CD4-positive, CD25-positive, alpha-beta regulatory T cell (primary cell): ENCODE data around the gene NR3C1. TPM values are rescaled to one million over a fixed set of nuclear protein-coding genes. Genes with fewer than 3 reads are reported as not detected.

Experiments
- ATAC-seq, 2 donors: fragments of 150-1000 bp; cut with Tn5 transposase; one replicate each; pipeline ENCODE4 v1.10.0; 2021; ENCODE audit warnings: low read depth in 2 of 2, moderate number of reproducible peaks in 2 of 2, moderate library complexity in 1 of 2
- DNase-seq, 3 donors: peaks; one replicate each; pipeline versions ENCODE4 v3.0.0 to v3.0.0-alpha.2; 2012 to 2022; ENCODE audit warnings: mixed read lengths in 1 of 3
- H3K27ac ChIP-seq: one replicate; pipeline ENCODE4 v1.7.0; 2013; ENCODE audit warnings: mild to moderate bottlenecking, low read length; ENCODE audit not compliant: insufficient read depth, poor library complexity, severe bottlenecking
- H3K27me3 ChIP-seq: one replicate; pipeline ENCODE4 v1.7.0; 2013; ENCODE audit warnings: low read length; ENCODE audit not compliant: control insufficient read depth, insufficient read depth
- H3K36me3 ChIP-seq: one replicate; pipeline ENCODE4 v1.7.0; 2013; ENCODE audit warnings: mild to moderate bottlenecking, low read length, moderate library complexity; ENCODE audit not compliant: control insufficient read depth, insufficient read depth
- H3K4me1 ChIP-seq: 2 replicates; pipeline ENCODE4 v1.7.0; 2013; ENCODE audit warnings: mild to moderate bottlenecking, low read length; ENCODE audit not compliant: insufficient read depth, control insufficient read depth, poor library complexity, severe bottlenecking
- H3K4me3 ChIP-seq: one replicate; pipeline ENCODE4 v1.7.0; 2013; ENCODE audit warnings: low read depth, mild to moderate bottlenecking, low read length, moderate library complexity
- H3K9me3 ChIP-seq, 2 experiments: 1 replicate in 1 of 2; 2 replicates in 1 of 2; pipeline ENCODE4 v1.7.0; 2013; ENCODE audit warnings: low read length in 2 of 2, mild to moderate bottlenecking in 1 of 2, moderate library complexity in 1 of 2; ENCODE audit not compliant: control insufficient read depth in 2 of 2
- H3K27ac Mint-ChIP-seq, 3 donors: one replicate each; pipeline ENCODE4 v1.8.0; 2020 to 2022; ENCODE audit warnings: mild to moderate bottlenecking in 3 of 3, mixed read lengths in 3 of 3, moderate library complexity in 2 of 3
- H3K27me3 Mint-ChIP-seq: one replicate; pipeline ENCODE4 v1.8.0; 2022; ENCODE audit warnings: mild to moderate bottlenecking, mixed read lengths
- H3K36me3 Mint-ChIP-seq: one replicate; pipeline ENCODE4 v1.8.0; 2020; ENCODE audit warnings: mixed read lengths
- H3K4me1 Mint-ChIP-seq, 4 donors: one replicate each; pipeline ENCODE4 v1.8.0; 2020 to 2022; ENCODE audit warnings: mixed read lengths in 4 of 4, mild to moderate bottlenecking in 1 of 4
- H3K4me3 Mint-ChIP-seq, 4 donors: one replicate each; pipeline ENCODE4 v1.8.0; 2020 to 2022; ENCODE audit warnings: mild to moderate bottlenecking in 4 of 4, mixed read lengths in 4 of 4, moderate library complexity in 3 of 4
- H3K9me3 Mint-ChIP-seq, 7 donors: one replicate each; pipeline ENCODE4 v1.8.0; 2020 to 2022; ENCODE audit warnings: mixed read lengths in 7 of 7, mild to moderate bottlenecking in 3 of 7, moderate library complexity in 2 of 7
- polyA plus RNA-seq, 4 donors: library from polyadenylated mRNA; unstranded; fragments of 300-500 nt; fragmentation: Illumina TruSeq; gene quantifications; one replicate each; pipeline ENCODE4 v1.2.3, GENCODE V29; 2021
- total RNA-seq: library from RNA; stranded (reverse); gene quantifications from one replicate; pipeline ENCODE4 v1.2.3, GENCODE V29; 2022

NR3C1 gene
- total and polyA plus RNA-seq, 5 donors from 2014 or later = 62.5 to 154 (median 75.1) TPM

- Histone ChIP-seq H3K4me1 (no peaks in the 10 kb centered on the region), H3K36me3 (no peaks in the 10 kb centered on the region), H3K4me3 (no peak overlapping the region), H3K9me3 (no peaks in the 10 kb centered on the region), H3K27ac (no peak overlapping the region), H3K27me3 (no peaks in the 10 kb centered on the region)
- no peak overlapping the region for H3K27ac Mint-ChIP-seq
- H3K9me3 Mint-ChIP-seq = peaks cover 0 to 7% (median 0%) of the 10 kb centered on the region in 7 donors
- H3K4me1 Mint-ChIP-seq = no peaks in the 10 kb centered on the region
- DNase-seq = no peak
- no peak overlapping the region for H3K4me3 Mint-ChIP-seq
- no peaks in the 10 kb centered on the region for H3K36me3 Mint-ChIP-seq
- ATAC-seq = no peak
- H3K27me3 Mint-ChIP-seq = no peaks in the 10 kb centered on the region
These were observed 156.2 kb downstream of the NR3C1 start for GRCh38 chr5:143247134-143247815.

- no peaks in the 10 kb centered on the region for H3K36me3 Mint-ChIP-seq
These were observed 157.4 kb downstream of the NR3C1 start for GRCh38 chr5:143245929-143246561.

GRCh38 chr5:143244990-143245389 is 158.5 kb downstream of the NR3C1 start:
- ATAC-seq = no peak
- H3K4me3 Mint-ChIP-seq = no peak overlapping the region

More at GRCh38 chr5:143245929-143246561, 157.4 kb downstream of the NR3C1 start:
- no peak overlapping the region for H3K4me3 ChIP-seq
- no peaks in the 10 kb centered on the region for H3K4me1 ChIP-seq
- no peaks in the 10 kb centered on the region for H3K27me3 Mint-ChIP-seq
- no peak overlapping the region for H3K4me3 Mint-ChIP-seq
- no peaks in the 10 kb centered on the region for H3K36me3 ChIP-seq
- H3K27ac ChIP-seq = no peak overlapping the region
- H3K4me1 Mint-ChIP-seq = no peaks in the 10 kb centered on the region
- H3K9me3 ChIP-seq = no peaks in the 10 kb centered on the region
- no peak for DNase-seq
- no peaks in the 10 kb centered on the region for H3K27me3 ChIP-seq
- no peak for ATAC-seq
- no peak overlapping the region for H3K27ac Mint-ChIP-seq
- H3K9me3 Mint-ChIP-seq = peaks cover 0 to 7% (median 0%) of the 10 kb centered on the region in 7 donors

GRCh38 chr5:143244000-143244736 is 159.3 kb downstream of the NR3C1 start:
- H3K9me3 Mint-ChIP-seq = peaks cover 0 to 7% (median 0%) of the 10 kb centered on the region in 7 donors
- no peaks in the 10 kb centered on the region for H3K27me3 Mint-ChIP-seq
- H3K27ac Mint-ChIP-seq = peak overlapping the region in 1 of 3 donors; percentile 12
- H3K4me3 ChIP-seq = no peak overlapping the region
- H3K4me3 Mint-ChIP-seq = no peak overlapping the region
- H3K4me1 ChIP-seq = no peaks in the 10 kb centered on the region
- ATAC-seq (no peak), DNase-seq (no peak)
- H3K27ac ChIP-seq = no peak overlapping the region
- H3K36me3 Mint-ChIP-seq = no peaks in the 10 kb centered on the region
- no peaks in the 10 kb centered on the region for H3K36me3 ChIP-seq
- no peaks in the 10 kb centered on the region for H3K4me1 Mint-ChIP-seq
- H3K27me3 ChIP-seq = no peaks in the 10 kb centered on the region
- no peaks in the 10 kb centered on the region for H3K9me3 ChIP-seq

More at GRCh38 chr5:143244990-143245389, 158.5 kb downstream of the NR3C1 start:
- no peak for DNase-seq
- Mint-ChIP-seq H3K4me1 (no peaks in the 10 kb centered on the region), H3K9me3 (peaks cover 0 to 7% (median 0%) of the 10 kb centered on the region in 7 donors), H3K36me3 (no peaks in the 10 kb centered on the region), H3K27me3 (no peaks in the 10 kb centered on the region), H3K27ac (peak overlapping the region in 1 of 3 donors; percentile 3)
- Histone ChIP-seq H3K4me3 (no peak overlapping the region), H3K27ac (no peak overlapping the region), H3K4me1 (no peaks in the 10 kb centered on the region), H3K9me3 (no peaks in the 10 kb centered on the region), H3K36me3 (no peaks in the 10 kb centered on the region), H3K27me3 (no peaks in the 10 kb centered on the region)

- no peak for ATAC-seq
- Histone ChIP-seq H3K27me3 (no peaks in the 10 kb centered on the region), H3K4me1 (no peaks in the 10 kb centered on the region), H3K36me3 (no peaks in the 10 kb centered on the region), H3K27ac (no peak overlapping the region), H3K9me3 (no peaks in the 10 kb centered on the region), H3K4me3 (no peak overlapping the region)
- H3K4me3 Mint-ChIP-seq = no peak overlapping the region
- H3K4me1 Mint-ChIP-seq = no peaks in the 10 kb centered on the region
- DNase-seq = no peak
- H3K27ac Mint-ChIP-seq = no peak overlapping the region
- no peaks in the 10 kb centered on the region for H3K36me3 Mint-ChIP-seq
- H3K9me3 Mint-ChIP-seq = peaks cover 0 to 7% (median 0%) of the 10 kb centered on the region in 7 donors
- H3K27me3 Mint-ChIP-seq = no peaks in the 10 kb centered on the region
These were observed 160.4 kb downstream of the NR3C1 start for GRCh38 chr5:143243103-143243502.

GRCh38 chr5:143241892-143242291 is 161.6 kb downstream of the NR3C1 start:
- Histone ChIP-seq H3K4me3 (no peak overlapping the region), H3K36me3 (no peaks in the 10 kb centered on the region), H3K4me1 (no peaks in the 10 kb centered on the region), H3K27me3 (no peaks in the 10 kb centered on the region), H3K9me3 (no peaks in the 10 kb centered on the region), H3K27ac (no peak overlapping the region)
- H3K9me3 Mint-ChIP-seq = peaks cover 0 to 5% (median 0%) of the 10 kb centered on the region in 7 donors
- DNase-seq = no peak
- no peak overlapping the region for H3K4me3 Mint-ChIP-seq
- H3K4me1 Mint-ChIP-seq = no peaks in the 10 kb centered on the region
- H3K27ac Mint-ChIP-seq = no peak overlapping the region
- H3K27me3 Mint-ChIP-seq = no peaks in the 10 kb centered on the region
- peaks cover 5% of the 10 kb centered on the region for H3K36me3 Mint-ChIP-seq
- ATAC-seq = no peak

GRCh38 chr5:143239882-143240518 is 163.5 kb downstream of the NR3C1 start:
- Histone ChIP-seq H3K9me3 (no peaks in the 10 kb centered on the region), H3K4me1 (no peaks in the 10 kb centered on the region), H3K4me3 (no peak overlapping the region), H3K36me3 (no peaks in the 10 kb centered on the region), H3K27me3 (no peaks in the 10 kb centered on the region), H3K27ac (no peak overlapping the region)
- Mint-ChIP-seq H3K4me3 (no peak overlapping the region), H3K9me3 (no peaks in the 10 kb centered on the region), H3K36me3 (peaks cover 5% of the 10 kb centered on the region), H3K27me3 (no peaks in the 10 kb centered on the region), H3K4me1 (no peaks in the 10 kb centered on the region), H3K27ac (no peak overlapping the region)
- ATAC-seq = no peak
- DNase-seq = no peak
